K562 (cell line): Measurements from ENCODE around the gene NCAPD2. TPM values are rescaled to one million over a fixed set of nuclear protein-coding genes. Genes with fewer than 3 reads are reported as not detected.

Experiments
- ATAC-seq: fragments of 200-7000 bp; cut with Tn5 transposase; 3 replicates; pipeline ENCODE4 v1.9.1; 2020; ENCODE audit warnings: moderate library complexity
- BruUV-seq: library from RNA; stranded (reverse); fragments of 400-500 nt; replicated peaks from 2 replicates; lab custom pipeline; 2021; lab: Mats Ljungman, UMichigan
- CTCF ChIA-PET: fragments of 300-600 bp; formaldehyde crosslinking; extraction: SDS; loops from one replicate; lab custom pipeline; 2021; ENCODE audit warnings: low intra/inter-chr PET ratio; lab: Yijun Ruan, JAX
- POLR2A ChIA-PET: fragments of 300-600, 350-650 bp; sonication (Branson Sonifier 250); formaldehyde crosslinking; extraction: SDS; loops from one replicate; lab custom pipeline; 2021; ENCODE audit warnings: antibody characterized with exemption, inconsistent platforms; lab: Yijun Ruan, JAX
- DNase-seq, 4 experiments: peaks; one replicate each; pipeline versions ENCODE4 v3.0.0 to v3.0.0-alpha.2; 2011 to 2018; ENCODE audit warnings: low spot score in 3 of 4, mixed read lengths in 3 of 4; ENCODE audit errors: extremely low read depth in 1 of 4
- FAIRE-seq: peaks from 2 replicates; lab custom pipeline; 2011; peaks lifted over from hg19 to GRCh38; lab: Jason Lieb, UNC
- H2AFZ ChIP-seq: 2 replicates; pipeline ENCODE4 v1.6.0; 2011; ENCODE audit warnings: low read depth, low read length, control low read depth, inconsistent platforms
- H3K27ac ChIP-seq: fragments of 200-600 bp; 3 replicates; pipeline ENCODE4 v1.8.0; 2011; ENCODE audit warnings: low read depth, mild to moderate bottlenecking, control low read depth, inconsistent platforms, low read length, moderate library complexity, mixed read lengths; ENCODE audit errors: extremely low read depth
- H3K27me3 ChIP-seq, 2 experiments: fragments of 300-600 bp in 1 of 2; 2 replicates in 1 of 2; 3 replicates in 1 of 2; pipeline versions ENCODE4 v1.6.0 to v1.8.0; 2011; ENCODE audit warnings: inconsistent platforms in 2 of 2, low read length in 2 of 2, mild to moderate bottlenecking in 1 of 2, mixed read lengths in 1 of 2, moderate library complexity in 1 of 2; ENCODE audit not compliant: control insufficient read depth in 2 of 2, insufficient read depth in 2 of 2
- H3K36me3 ChIP-seq: fragments of 300-600 bp; 3 replicates; pipeline ENCODE4 v1.8.0; 2011; ENCODE audit warnings: mild to moderate bottlenecking, low read length, inconsistent platforms; ENCODE audit not compliant: control insufficient read depth, insufficient read depth
- H3K4me1 ChIP-seq, 2 experiments: fragments of 200-600 bp in 1 of 2; replicated peaks in 1 of 2; 2 replicates in 1 of 2; 3 replicates in 1 of 2; pipeline versions ENCODE4 v1.5.1 to v1.8.0; 2011; ENCODE audit warnings: inconsistent platforms in 2 of 2, low read length in 2 of 2, mild to moderate bottlenecking in 1 of 2, mixed read lengths in 1 of 2, moderate library complexity in 1 of 2; ENCODE audit not compliant: control insufficient read depth in 2 of 2, insufficient read depth in 2 of 2
- H3K4me2 ChIP-seq: 2 replicates; pipeline ENCODE4 v1.6.1; 2011; ENCODE audit warnings: low read length, control low read depth, inconsistent platforms, mixed read lengths; ENCODE audit not compliant: insufficient read depth
- H3K4me3 ChIP-seq: fragments of 200-600 bp; sonication (generic), shearing (Covaris generic); 2 replicates; pipeline ENCODE4 v1.5.1; 2016; ENCODE audit warnings: control low read depth, inconsistent platforms
- H3K79me2 ChIP-seq: fragments of 200-600 bp; 3 replicates; pipeline ENCODE4 v1.8.0; 2011; ENCODE audit warnings: low read length, inconsistent platforms; ENCODE audit not compliant: control insufficient read depth, insufficient read depth
- H3K9ac ChIP-seq, 2 experiments: 2 replicates each; pipeline versions ENCODE4 v1.6.0 to v1.6.1; 2011; ENCODE audit warnings: low read depth in 2 of 2, low read length in 2 of 2, control low read depth in 1 of 2, inconsistent platforms in 1 of 2, mild to moderate bottlenecking in 1 of 2, mixed read lengths in 1 of 2; ENCODE audit not compliant: insufficient read depth in 1 of 2
- H3K9me1 ChIP-seq: one replicate; pipeline ENCODE4 v1.6.0; 2011; ENCODE audit warnings: inconsistent platforms, mild to moderate bottlenecking, low read length, moderate library complexity; ENCODE audit not compliant: control insufficient read depth, insufficient read depth
- H3K9me3 ChIP-seq: replicated peaks from 2 replicates; pipeline ENCODE4 v1.5.1; 2011; ENCODE audit warnings: low read depth, low read length, inconsistent platforms; ENCODE audit not compliant: control insufficient read depth, insufficient read depth
- H4K20me1 ChIP-seq: replicated peaks from 2 replicates; pipeline ENCODE4 v1.6.1; 2011; ENCODE audit warnings: low read length, inconsistent platforms, mixed read lengths; ENCODE audit not compliant: control insufficient read depth, insufficient read depth
- POLR2A ChIP-seq: fragments of 450-650 bp; conservative IDR thresholded peaks from 2 replicates; pipeline ENCODE4 v1.6.1; 2016
- POLR2B ChIP-seq: fragments of 450-650 bp; IDR thresholded peaks from 2 replicates; pipeline ENCODE4 v1.6.1; 2018; ENCODE audit warnings: low read depth; ENCODE audit not compliant: partially characterized antibody
- SUPT5H ChIP-seq: fragments of 450-650 bp; IDR thresholded peaks from 2 replicates; pipeline ENCODE4 v1.6.1; 2016
- ZFX ChIP-seq: sonication (generic); formaldehyde crosslinking; IDR thresholded peaks from 2 replicates; pipeline ENCODE4 v1.8.0; 2022; ENCODE audit warnings: mild to moderate bottlenecking, missing genetic modification reagents, moderate library complexity
- WGBS: fragments of 100-300 bp; shearing (Covaris generic); methylation state at CpG from one replicate; pipeline ENCODE4 v1.1.6; 2016; ENCODE audit warnings: low coverage, mixed read lengths; ENCODE audit not compliant: insufficient coverage; ENCODE audit errors: missing lambda C conversion rate; 5-methylcytosine and 5-hydroxymethylcytosine counted together
- in situ Hi-C: fragments of 300-500 bp; cut with MboI; formaldehyde crosslinking; loops from 4 replicates; pipeline ENCODE4 v1.15.0; 2018; ENCODE audit warnings: inconsistent platforms, mixed read lengths
- intact Hi-C: fragments of 100-400 bp; cut with micrococcal nuclease; formaldehyde crosslinking; loops from 2 replicates; pipeline ENCODE4 v1.14.2; 2022
- polyA plus RNA-seq, 8 experiments: library from polyadenylated mRNA; depleted of rRNA in 4 of 8; stranded (reverse) in 5 of 8; unstranded in 3 of 8; fragments of >200 nt; fragmentation: Nextera tagmentation in 2 of 8; fragmentation: Illumina TruSeq in 1 of 8; extraction: Ambion mirVana in 2 of 8; extraction: Trizol in 1 of 8; gene quantifications; 2 replicates each; pipeline versions ENCODE4 v1.2.1 to v1.2.3, GENCODE V29; 2011 to 2014; ENCODE audit warnings: inconsistent platforms in 1 of 8, missing spikeins in 1 of 8
- small RNA-seq: library from RNA; depleted of rRNA; stranded (forward); fragments of <200 nt; gene quantifications from one replicate; pipeline ENCODE3, GENCODE V24; 2014
- total RNA-seq, 7 experiments: library from RNA; depleted of rRNA in 6 of 7; stranded (reverse); fragments of >200 nt in 6 of 7; fragmentation: Illumina TruSeq in 2 of 7; extraction: Trizol in 2 of 7; gene quantifications; 2 replicates each; pipeline versions ENCODE4 v1.2.1 to v1.2.3, GENCODE V29; 2011 to 2021; ENCODE audit warnings: low replicate concordance in 1 of 7

Gene NCAPD2
- total and polyA plus RNA-seq, 9 of the 15 experiments (the other 6 are each of a cell fraction or from before 2014, with no cell fraction given), result 16.9 to 93.7 (median 68.3) TPM

DNA sequence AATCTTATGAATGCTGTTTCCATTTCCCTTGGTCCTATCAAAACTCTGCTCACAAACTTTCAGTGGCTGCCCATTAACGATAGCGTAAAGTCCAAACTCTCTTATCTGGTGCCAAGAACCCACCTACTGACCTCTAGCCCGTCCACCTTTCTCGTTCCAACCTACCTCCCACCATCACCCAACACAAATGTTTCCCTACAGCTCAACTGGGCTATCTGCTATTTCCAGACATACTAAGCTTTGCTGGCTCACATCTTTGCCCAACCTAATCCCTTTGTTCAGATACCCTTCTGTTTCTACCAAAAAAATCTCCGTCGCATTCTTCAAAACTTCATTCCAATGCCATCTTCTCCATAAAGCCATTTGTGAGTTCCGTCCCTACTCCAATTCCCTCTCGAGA is 81.7 kb downstream of the NCAPD2 start:
- no peak overlapping the region for H3K9ac ChIP-seq
- no peaks in the 10 kb centered on the region for H3K79me2 ChIP-seq
- no peak overlapping the region for H3K4me2 ChIP-seq
- FAIRE-seq (no peak), ATAC-seq (no peak), DNase-seq (no peak)
- H3K9me1 ChIP-seq, result no peaks in the 10 kb centered on the region
- in situ Hi-C loops (no loop called here), intact Hi-C loops (no loop called here)
- H3K27ac ChIP-seq, result no peak overlapping the region
- WGBS, result 87% methylated on average over 8 of the region's 8 CpGs
- ChIA-PET CTCF (no interaction called here), POLR2A (interaction anchor here (1.0 kb wide), 1 partner anchor 41 kb away, joined by 3 read pairs; the partner anchor contains the start of gene GAPDH)
- no peak overlapping the region for H3K4me3 ChIP-seq
- H3K4me1 ChIP-seq, result no peaks in the 10 kb centered on the region
- TF ChIP-seq POLR2A (peak; percentile 55), SUPT5H (peak; percentile 41; the same call in 1 of the 2 replicates), POLR2B (peak; percentile 36), ZFX (CRISPR knock-in tag) (no peak)
- no peak overlapping the region for H2AFZ ChIP-seq
- H3K9me3 ChIP-seq, result no peaks in the 10 kb centered on the region
- no peaks in the 10 kb centered on the region for H3K27me3 ChIP-seq
- BruUV-seq, result no TSS peak
- H3K36me3 ChIP-seq, result peaks cover 82% of the 10 kb centered on the region
- no peaks in the 10 kb centered on the region; the same call in 1 of the 2 replicates for H4K20me1 ChIP-seq

Small RNA genes within 50 kb of the gene (small RNA-seq; reads per million reads assigned to genes)
- gene SCARNA11, result 60.2 reads per million, percentile 98 among the genes with 10 or more reads in this experiment

Other genes starting within 250 kb of the NCAPD2 start
Only the 7 nearest of the 18 such genes appear.
- gene CD27, start 49.1 kb upstream of the NCAPD2 start, total RNA-seq (2014; rRNA removed), result not detected in 2 replicates
- not detected in 2 replicates for gene CD27, start 49.1 kb upstream of the NCAPD2 start, total RNA-seq (2014; rRNA removed; fragmentation: Illumina TruSeq; extraction: Trizol)
- gene CD27, start 49.1 kb upstream of the NCAPD2 start, total RNA-seq (2015; rRNA removed; fragmentation: Illumina TruSeq; extraction: Trizol), result not detected in 2 replicates
- gene CD27, start 49.1 kb upstream of the NCAPD2 start, total RNA-seq (2021), result 0.18 and 0.24 TPM in 2 replicates
- not detected in 2 replicates for gene CD27, start 49.1 kb upstream of the NCAPD2 start, polyA plus RNA-seq (2011; rRNA removed)
- not detected in 2 replicates for gene CD27, start 49.1 kb upstream of the NCAPD2 start, polyA plus RNA-seq (2014; fragmentation: Illumina TruSeq; extraction: Trizol)
- not detected for gene CD27, start 49.1 kb upstream of the NCAPD2 start, polyA plus RNA-seq (2014; fragmentation: Nextera tagmentation; extraction: Ambion mirVana)
- gene CD27, start 49.1 kb upstream of the NCAPD2 start, polyA plus RNA-seq (2014; rRNA removed), result not detected in 2 replicates
- gene TAPBPL, start 42.1 kb upstream of the NCAPD2 start, total RNA-seq (2014; rRNA removed), result 0.37 and 0.64 TPM in 2 replicates
- gene TAPBPL, start 42.1 kb upstream of the NCAPD2 start, total RNA-seq (2014; rRNA removed; fragmentation: Illumina TruSeq; extraction: Trizol), result 0.26 and 0.65 TPM in 2 replicates
- 1.3 and 1.6 TPM in 2 replicates for gene TAPBPL, start 42.1 kb upstream of the NCAPD2 start, total RNA-seq (2015; rRNA removed; fragmentation: Illumina TruSeq; extraction: Trizol)
- gene TAPBPL, start 42.1 kb upstream of the NCAPD2 start, total RNA-seq (2021), result 0.65 and 1.3 TPM in 2 replicates
- 0.32 and 0.61 TPM in 2 replicates for gene TAPBPL, start 42.1 kb upstream of the NCAPD2 start, polyA plus RNA-seq (2011; rRNA removed)
- gene TAPBPL, start 42.1 kb upstream of the NCAPD2 start, polyA plus RNA-seq (2014; fragmentation: Illumina TruSeq; extraction: Trizol), result 0.39 and 0.58 TPM in 2 replicates
- gene TAPBPL, start 42.1 kb upstream of the NCAPD2 start, polyA plus RNA-seq (2014; fragmentation: Nextera tagmentation; extraction: Ambion mirVana), result under 1 TPM; 0.29 to 0.31 TPM
- gene TAPBPL, start 42.1 kb upstream of the NCAPD2 start, polyA plus RNA-seq (2014; rRNA removed), result 0.45 and 1.4 TPM in 2 replicates
- 3.1 and 10.2 TPM in 2 replicates for gene VAMP1, start 23.4 kb upstream of the NCAPD2 start, total RNA-seq (2014; rRNA removed)
- gene VAMP1, start 23.4 kb upstream of the NCAPD2 start, total RNA-seq (2014; rRNA removed; fragmentation: Illumina TruSeq; extraction: Trizol), result 2.2 and 2.6 TPM in 2 replicates
- 2.4 and 2.7 TPM in 2 replicates for gene VAMP1, start 23.4 kb upstream of the NCAPD2 start, total RNA-seq (2015; rRNA removed; fragmentation: Illumina TruSeq; extraction: Trizol)
- gene VAMP1, start 23.4 kb upstream of the NCAPD2 start, total RNA-seq (2021), result 4.2 and 5.3 TPM in 2 replicates
- 8.0 and 8.9 TPM in 2 replicates for gene VAMP1, start 23.4 kb upstream of the NCAPD2 start, polyA plus RNA-seq (2011; rRNA removed)
- gene VAMP1, start 23.4 kb upstream of the NCAPD2 start, polyA plus RNA-seq (2014; fragmentation: Illumina TruSeq; extraction: Trizol), result 5.1 and 5.8 TPM in 2 replicates
- 1 to 10 TPM in 1 of 2 experiments, under 1 TPM in 1; 0.76 to 1.1 TPM for gene VAMP1, start 23.4 kb upstream of the NCAPD2 start, polyA plus RNA-seq (2014; fragmentation: Nextera tagmentation; extraction: Ambion mirVana)
- 11.9 and 13.2 TPM in 2 replicates for gene VAMP1, start 23.4 kb upstream of the NCAPD2 start, polyA plus RNA-seq (2014; rRNA removed)
- 135 and 152 TPM in 2 replicates for gene MRPL51, start 840 bp upstream of the NCAPD2 start, total RNA-seq (2014; rRNA removed)
- 254 and 288 TPM in 2 replicates for gene MRPL51, start 840 bp upstream of the NCAPD2 start, total RNA-seq (2014; rRNA removed; fragmentation: Illumina TruSeq; extraction: Trizol)
- 177 and 199 TPM in 2 replicates for gene MRPL51, start 840 bp upstream of the NCAPD2 start, total RNA-seq (2015; rRNA removed; fragmentation: Illumina TruSeq; extraction: Trizol)
- gene MRPL51, start 840 bp upstream of the NCAPD2 start, total RNA-seq (2021), result 205 and 208 TPM in 2 replicates
- 87.9 and 127 TPM in 2 replicates for gene MRPL51, start 840 bp upstream of the NCAPD2 start, polyA plus RNA-seq (2011; rRNA removed)
- 198 and 214 TPM in 2 replicates for gene MRPL51, start 840 bp upstream of the NCAPD2 start, polyA plus RNA-seq (2014; fragmentation: Illumina TruSeq; extraction: Trizol)
- gene MRPL51, start 840 bp upstream of the NCAPD2 start, polyA plus RNA-seq (2014; fragmentation: Nextera tagmentation; extraction: Ambion mirVana), result 100 to 1,000 TPM; 669 to 727 TPM
- 220 and 267 TPM in 2 replicates for gene MRPL51, start 840 bp upstream of the NCAPD2 start, polyA plus RNA-seq (2014; rRNA removed)
- gene GAPDH, start 40.4 kb downstream of the NCAPD2 start, total RNA-seq (2014; rRNA removed), result 3,419 and 4,659 TPM in 2 replicates
- 1,716 and 2,206 TPM in 2 replicates for gene GAPDH, start 40.4 kb downstream of the NCAPD2 start, total RNA-seq (2014; rRNA removed; fragmentation: Illumina TruSeq; extraction: Trizol)
- 2,578 and 2,581 TPM in 2 replicates for gene GAPDH, start 40.4 kb downstream of the NCAPD2 start, total RNA-seq (2015; rRNA removed; fragmentation: Illumina TruSeq; extraction: Trizol)
- 2,702 and 2,817 TPM in 2 replicates for gene GAPDH, start 40.4 kb downstream of the NCAPD2 start, total RNA-seq (2021)
- 6,793 and 8,605 TPM in 2 replicates for gene GAPDH, start 40.4 kb downstream of the NCAPD2 start, polyA plus RNA-seq (2011; rRNA removed)
- 5,553 and 5,658 TPM in 2 replicates for gene GAPDH, start 40.4 kb downstream of the NCAPD2 start, polyA plus RNA-seq (2014; fragmentation: Illumina TruSeq; extraction: Trizol)
- gene GAPDH, start 40.4 kb downstream of the NCAPD2 start, polyA plus RNA-seq (2014; fragmentation: Nextera tagmentation; extraction: Ambion mirVana), result 1,000 to 10,000 TPM; 5,813 to 6,029 TPM
- gene GAPDH, start 40.4 kb downstream of the NCAPD2 start, polyA plus RNA-seq (2014; rRNA removed), result 3,855 and 4,217 TPM in 2 replicates
- gene IFFO1, start 61.9 kb downstream of the NCAPD2 start, total RNA-seq (2014; rRNA removed), result not detected in 2 replicates
- gene IFFO1, start 61.9 kb downstream of the NCAPD2 start, total RNA-seq (2014; rRNA removed; fragmentation: Illumina TruSeq; extraction: Trizol), result not detected in 2 replicates
- gene IFFO1, start 61.9 kb downstream of the NCAPD2 start, total RNA-seq (2015; rRNA removed; fragmentation: Illumina TruSeq; extraction: Trizol), result 0.08 TPM in 1 of 2 replicates, not detected in the other
- gene IFFO1, start 61.9 kb downstream of the NCAPD2 start, total RNA-seq (2021), result 0.09 and 0.20 TPM in 2 replicates
- 0.10 and 0.12 TPM in 2 replicates for gene IFFO1, start 61.9 kb downstream of the NCAPD2 start, polyA plus RNA-seq (2011; rRNA removed)
- not detected in 2 replicates for gene IFFO1, start 61.9 kb downstream of the NCAPD2 start, polyA plus RNA-seq (2014; fragmentation: Illumina TruSeq; extraction: Trizol)
- not detected for gene IFFO1, start 61.9 kb downstream of the NCAPD2 start, polyA plus RNA-seq (2014; fragmentation: Nextera tagmentation; extraction: Ambion mirVana)
- gene IFFO1, start 61.9 kb downstream of the NCAPD2 start, polyA plus RNA-seq (2014; rRNA removed), result 0.03 TPM in 1 of 2 replicates, not detected in the other
- 55.4 and 70.8 TPM in 2 replicates for gene NOP2, start 74.2 kb downstream of the NCAPD2 start, total RNA-seq (2014; rRNA removed)
- gene NOP2, start 74.2 kb downstream of the NCAPD2 start, total RNA-seq (2014; rRNA removed; fragmentation: Illumina TruSeq; extraction: Trizol), result 53.2 and 54.4 TPM in 2 replicates
- gene NOP2, start 74.2 kb downstream of the NCAPD2 start, total RNA-seq (2015; rRNA removed; fragmentation: Illumina TruSeq; extraction: Trizol), result 60.6 and 61.9 TPM in 2 replicates
- gene NOP2, start 74.2 kb downstream of the NCAPD2 start, total RNA-seq (2021), result 77.2 and 77.6 TPM in 2 replicates
- 74.7 and 93.6 TPM in 2 replicates for gene NOP2, start 74.2 kb downstream of the NCAPD2 start, polyA plus RNA-seq (2011; rRNA removed)
- gene NOP2, start 74.2 kb downstream of the NCAPD2 start, polyA plus RNA-seq (2014; fragmentation: Illumina TruSeq; extraction: Trizol), result 67.5 and 97.7 TPM in 2 replicates
- gene NOP2, start 74.2 kb downstream of the NCAPD2 start, polyA plus RNA-seq (2014; fragmentation: Nextera tagmentation; extraction: Ambion mirVana), result 10 to 100 TPM; 19.0 to 37.2 TPM
- 86.3 and 92.2 TPM in 2 replicates for gene NOP2, start 74.2 kb downstream of the NCAPD2 start, polyA plus RNA-seq (2014; rRNA removed)